HEK293T (cell line): ENCODE results near the gene SERPINE1.
"Not testable (repeated sequence)": the region's sequence is repeated elsewhere in the genome, so short reads cannot be mapped to it uniquely, and the experiment has no call there.

Source experiments
- CTCF ChIA-PET: fragments of 350-600 bp; formaldehyde crosslinking; extraction: SDS; loops from one replicate; lab custom pipeline; 2021; ENCODE audit warnings: antibody characterized with exemption, inconsistent platforms; lab: Yijun Ruan, JAX
- POLR2A ChIA-PET: fragments of 350-600 bp; formaldehyde crosslinking; extraction: SDS; loops from one replicate; lab custom pipeline; 2020; ENCODE audit warnings: antibody characterized with exemption, inconsistent platforms; lab: Yijun Ruan, JAX
- DNase-seq: peaks from one replicate; pipeline ENCODE4 v3.0.0; 2012; ENCODE audit warnings: mixed read lengths; ENCODE audit errors: extremely low spot score
- ARNT ChIP-seq: fragments of 450-650 bp; IDR thresholded peaks from 2 replicates; pipeline ENCODE4 v1.6.1; 2017; ENCODE audit warnings: mild to moderate bottlenecking
- BHLHE40 ChIP-seq: fragments of 450-650 bp; IDR thresholded peaks from 2 replicates; pipeline ENCODE4 v1.6.1; 2016; ENCODE audit warnings: mild to moderate bottlenecking, moderate library complexity, borderline replicate concordance
- CTBP1 ChIP-seq: fragments of 450-650 bp; IDR thresholded peaks from 2 replicates; pipeline ENCODE4 v1.6.1; 2016; ENCODE audit warnings: borderline replicate concordance
- ELF4 ChIP-seq: fragments of 450-650 bp; IDR thresholded peaks from 2 replicates; pipeline ENCODE4 v1.6.1; 2017; ENCODE audit warnings: antibody characterized with exemption
- FOXA1 ChIP-seq: fragments of 450-650 bp; IDR thresholded peaks from 2 replicates; pipeline ENCODE4 v1.6.1; 2016; ENCODE audit warnings: mild to moderate bottlenecking
- FOXK2 ChIP-seq: fragments of 450-650 bp; IDR thresholded peaks from 2 replicates; pipeline ENCODE4 v1.6.1; 2016; ENCODE audit warnings: mild to moderate bottlenecking
- FOXM1 ChIP-seq: fragments of 450-650 bp; IDR thresholded peaks from 2 replicates; pipeline ENCODE4 v1.6.1; 2017; ENCODE audit warnings: mild to moderate bottlenecking, borderline replicate concordance
- HDGF ChIP-seq: fragments of 450-650 bp; IDR thresholded peaks from 2 replicates; pipeline ENCODE4 v1.6.1; 2017; ENCODE audit warnings: antibody characterized with exemption, borderline replicate concordance
- L3MBTL2 ChIP-seq: fragments of 450-650 bp; conservative IDR thresholded peaks from 2 replicates; pipeline ENCODE4 v1.6.1; 2016; ENCODE audit warnings: mild to moderate bottlenecking
- LEF1 ChIP-seq: fragments of 450-650 bp; IDR thresholded peaks from 2 replicates; pipeline ENCODE4 v1.6.1; 2017; ENCODE audit warnings: mild to moderate bottlenecking, borderline replicate concordance
- NFRKB ChIP-seq: fragments of 450-650 bp; IDR thresholded peaks from 2 replicates; pipeline ENCODE4 v1.6.1; 2016; ENCODE audit warnings: mild to moderate bottlenecking, moderate library complexity
- SP1 ChIP-seq: fragments of 450-650 bp; IDR thresholded peaks from 2 replicates; pipeline ENCODE4 v1.6.1; 2017
- SUZ12 ChIP-seq: fragments of 450-650 bp; IDR thresholded peaks from 2 replicates; pipeline ENCODE4 v1.6.1; 2016; ENCODE audit warnings: mild to moderate bottlenecking
- TARDBP ChIP-seq: fragments of 450-650 bp; IDR thresholded peaks from 2 replicates; pipeline ENCODE4 v1.6.1; 2016
- ZNF384 ChIP-seq: fragments of 450-650 bp; IDR thresholded peaks from 2 replicates; pipeline ENCODE4 v1.6.1; 2016
- TF ChIP-seq, protein P1 (sequence below): fragments of 450-650 bp; IDR thresholded peaks from 2 replicates; pipeline ENCODE4 v1.6.1; 2016

The SERPINE1 gene

DNA sequence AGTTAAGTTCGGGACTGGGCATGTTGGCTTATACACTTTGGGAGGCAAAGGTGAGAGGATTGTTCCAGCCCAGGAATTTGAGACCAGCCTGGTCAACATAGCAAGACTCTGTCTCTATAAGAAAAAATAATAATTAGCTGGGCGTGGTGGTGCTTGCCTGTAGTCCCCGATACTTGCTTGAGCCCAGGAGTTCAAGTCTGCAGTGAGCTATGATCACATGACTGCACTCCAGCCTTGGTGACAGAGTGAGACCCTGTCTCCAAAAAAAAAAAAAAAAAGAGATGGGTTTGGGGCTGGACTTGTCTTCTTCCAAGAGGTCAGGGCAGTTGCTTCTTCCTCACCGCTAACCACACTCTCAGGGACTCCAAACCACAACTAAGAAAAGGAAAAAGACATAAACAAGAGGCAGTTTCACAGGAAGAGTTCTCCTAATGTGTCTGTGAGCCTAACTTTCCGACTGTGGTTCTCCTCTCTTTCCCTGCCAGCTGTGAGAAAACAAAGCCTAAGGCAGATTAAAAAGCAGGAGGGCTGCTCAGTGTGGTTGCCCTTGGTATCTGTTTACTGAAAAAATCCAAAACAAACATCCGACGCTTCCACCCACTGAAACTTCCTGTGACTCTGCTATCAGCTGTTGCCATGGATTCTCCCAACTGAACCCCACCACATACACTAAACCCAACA is 2.4 kb upstream of the SERPINE1 start:
- POLR2A ChIA-PET: interaction anchor here (0.9 kb wide), 1 partner anchor 24 kb away, joined by 3 read pairs; no protein-coding TSS in a partner anchor
- DNase-seq: no peak
- CTCF ChIA-PET: interaction anchor here (1.4 kb wide), 1 partner anchor 20 kb away, joined by 4 read pairs; no protein-coding TSS in a partner anchor
- TF ChIP-seq, protein P1, sequence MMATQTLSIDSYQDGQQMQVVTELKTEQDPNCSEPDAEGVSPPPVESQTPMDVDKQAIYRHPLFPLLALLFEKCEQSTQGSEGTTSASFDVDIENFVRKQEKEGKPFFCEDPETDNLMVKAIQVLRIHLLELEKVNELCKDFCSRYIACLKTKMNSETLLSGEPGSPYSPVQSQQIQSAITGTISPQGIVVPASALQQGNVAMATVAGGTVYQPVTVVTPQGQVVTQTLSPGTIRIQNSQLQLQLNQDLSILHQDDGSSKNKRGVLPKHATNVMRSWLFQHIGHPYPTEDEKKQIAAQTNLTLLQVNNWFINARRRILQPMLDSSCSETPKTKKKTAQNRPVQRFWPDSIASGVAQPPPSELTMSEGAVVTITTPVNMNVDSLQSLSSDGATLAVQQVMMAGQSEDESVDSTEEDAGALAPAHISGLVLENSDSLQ: no peak
- TF ChIP-seq ZNF384 (no peak), TARDBP (no peak), NFRKB (no peak), ELF4 (no peak), HDGF (no peak), FOXM1 (no peak), L3MBTL2 (no peak), SUZ12 (no peak), FOXA1 (no peak), BHLHE40 (no peak), LEF1 (no peak)

DNA sequence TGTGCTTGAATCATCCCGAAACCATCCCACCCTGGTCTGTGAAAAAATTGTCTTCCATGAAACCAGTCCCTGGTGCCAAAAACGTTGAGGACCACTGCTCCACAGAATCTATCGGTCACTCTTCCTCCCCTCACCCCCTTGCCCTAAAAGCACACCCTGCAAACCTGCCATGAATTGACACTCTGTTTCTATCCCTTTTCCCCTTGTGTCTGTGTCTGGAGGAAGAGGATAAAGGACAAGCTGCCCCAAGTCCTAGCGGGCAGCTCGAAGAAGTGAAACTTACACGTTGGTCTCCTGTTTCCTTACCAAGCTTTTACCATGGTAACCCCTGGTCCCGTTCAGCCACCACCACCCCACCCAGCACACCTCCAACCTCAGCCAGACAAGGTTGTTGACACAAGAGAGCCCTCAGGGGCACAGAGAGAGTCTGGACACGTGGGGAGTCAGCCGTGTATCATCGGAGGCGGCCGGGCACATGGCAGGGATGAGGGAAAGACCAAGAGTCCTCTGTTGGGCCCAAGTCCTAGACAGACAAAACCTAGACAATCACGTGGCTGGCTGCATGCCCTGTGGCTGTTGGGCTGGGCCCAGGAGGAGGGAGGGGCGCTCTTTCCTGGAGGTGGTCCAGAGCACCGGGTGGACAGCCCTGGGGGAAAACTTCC is 784 bp upstream of the SERPINE1 start:
- ChIA-PET POLR2A (no interaction called here), CTCF (interaction anchor here (0.9 to 1.5 kb wide), 4 partner anchors 13 to 39 kb away, joined by 3 to 5 read pairs (median 3); partner anchors contain the start of gene VGF)
- DNase-seq: no peak
- TF ChIP-seq ARNT (no peak), NFRKB (no peak), FOXK2 (no peak), BHLHE40 (no peak), FOXA1 (no peak), L3MBTL2 (no peak), FOXM1 (no peak), ELF4 (no peak), SUZ12 (no peak), ZNF384 (no peak), LEF1 (no peak), CTBP1 (no peak), HDGF (no peak), SP1 (no peak), TARDBP (no peak)
- TF ChIP-seq, protein P1: no peak

DNA sequence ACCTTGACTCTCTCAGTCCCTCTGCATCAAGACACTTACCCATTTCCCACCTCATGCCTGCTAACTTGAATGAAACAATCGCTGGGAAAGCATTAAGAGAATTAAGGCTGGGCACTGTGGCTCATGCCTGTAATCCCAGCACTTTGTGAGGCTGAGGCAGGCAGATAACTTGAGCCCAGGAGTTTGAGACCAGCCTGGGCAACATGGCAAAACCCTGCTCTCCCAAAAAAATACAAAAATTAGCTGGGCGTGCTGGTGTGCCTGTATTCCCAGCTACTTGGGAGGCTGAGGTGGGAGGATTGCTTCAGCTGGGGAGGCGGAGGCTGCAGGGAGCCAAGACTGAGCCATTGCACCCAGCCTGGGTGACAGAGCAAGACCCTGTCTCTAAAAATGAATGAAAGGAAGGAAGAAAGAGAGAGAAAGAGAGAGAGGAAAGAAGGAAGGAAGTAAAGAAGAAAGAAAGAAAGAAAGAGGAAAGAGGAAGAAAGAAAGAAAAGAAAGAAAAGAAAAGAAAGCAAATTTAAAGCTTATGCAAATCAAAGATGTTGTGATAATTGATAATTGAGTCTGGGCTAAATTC is 646 bp downstream of the SERPINE1 start:
- ChIA-PET POLR2A (no interaction called here), CTCF (interaction anchor here (1.2 kb wide), 1 partner anchor 11 kb away, joined by 3 read pairs; no protein-coding TSS in a partner anchor)
- no peak for DNase-seq
- TF ChIP-seq FOXA1 (no peak), SUZ12 (no peak), ZNF384 (no peak), NFRKB (no peak), SP1 (no peak), HDGF (no peak), ARNT (no peak), LEF1 (no peak), ELF4 (no peak), FOXK2 (no peak), TARDBP (no peak)
- TF ChIP-seq, protein P1: no peak

DNA sequence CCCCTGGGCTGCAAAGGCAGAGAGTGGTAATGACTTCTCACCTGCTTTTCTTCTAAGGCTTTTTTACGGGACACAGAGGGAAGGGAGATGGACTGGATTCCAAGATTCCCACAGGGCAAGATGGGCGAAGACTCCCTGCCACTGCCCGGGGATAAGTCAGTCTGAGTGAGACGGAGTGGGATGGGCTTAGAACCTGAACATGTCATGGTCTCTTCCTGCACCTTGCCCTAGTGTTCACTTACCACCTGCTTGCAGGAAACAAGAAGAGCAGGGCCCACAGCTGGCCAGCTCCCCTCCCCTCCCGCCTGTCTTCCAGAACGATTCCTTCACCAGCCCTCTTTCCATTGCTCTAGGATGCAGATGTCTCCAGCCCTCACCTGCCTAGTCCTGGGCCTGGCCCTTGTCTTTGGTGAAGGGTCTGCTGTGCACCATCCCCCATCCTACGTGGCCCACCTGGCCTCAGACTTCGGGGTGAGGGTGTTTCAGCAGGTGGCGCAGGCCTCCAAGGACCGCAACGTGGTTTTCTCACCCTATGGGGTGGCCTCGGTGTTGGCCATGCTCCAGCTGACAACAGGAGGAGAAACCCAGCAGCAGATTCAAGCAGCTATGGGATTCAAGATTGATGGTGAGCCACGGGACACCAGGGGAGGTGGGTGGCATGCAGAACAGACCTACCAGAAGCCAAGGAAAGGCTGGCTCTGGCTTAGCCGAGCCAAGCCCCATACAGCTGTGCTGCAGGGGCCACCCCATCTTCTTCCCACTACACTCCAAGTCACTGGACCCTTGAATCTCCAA is 1.3 kb downstream of the SERPINE1 start:
- ChIA-PET CTCF (interaction anchor here (1.2 kb wide), 1 partner anchor 11 kb away, joined by 3 read pairs; no protein-coding TSS in a partner anchor), POLR2A (no interaction called here)
- TF ChIP-seq ZNF384: no peak
- TF ChIP-seq HDGF: no peak
- TF ChIP-seq NFRKB: no peak
- DNase-seq: peak; percentile 5

DNA sequence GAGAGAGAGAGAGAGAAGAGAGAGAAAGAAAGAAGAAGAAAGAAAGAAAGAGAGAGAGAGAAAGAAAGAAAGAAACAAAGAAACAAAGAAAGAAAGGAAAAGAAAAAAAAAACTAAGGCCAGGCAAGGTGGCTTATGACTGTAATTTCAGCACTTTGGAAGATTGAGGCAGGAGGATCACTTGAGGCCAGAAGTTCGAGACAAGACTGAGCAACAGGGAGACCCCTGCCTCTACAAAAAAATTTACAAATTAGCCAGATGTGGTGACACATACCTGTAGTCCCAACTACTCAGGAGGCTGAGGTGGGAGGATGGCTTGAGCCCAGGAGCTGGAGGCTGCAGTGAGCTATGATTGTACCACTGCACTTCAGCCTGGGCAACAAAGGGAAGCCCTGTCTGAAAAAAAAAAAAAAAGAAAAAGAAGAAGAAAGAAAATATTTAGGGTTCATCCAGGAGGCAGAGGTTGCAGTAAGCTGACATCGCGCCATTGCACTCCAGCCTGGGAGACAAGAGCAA is 2.8 kb downstream of the SERPINE1 start:
- TF ChIP-seq CTBP1 (no peak), ZNF384 (no peak), BHLHE40 (no peak), L3MBTL2 (no peak), ELF4 (no peak), FOXK2 (no peak), LEF1 (no peak), FOXM1 (no peak), HDGF (no peak), NFRKB (no peak), SUZ12 (no peak), FOXA1 (no peak), SP1 (no peak), TARDBP (no peak), ARNT (no peak)
- TF ChIP-seq, protein P1: no peak
- ChIA-PET POLR2A (no interaction called here), CTCF (no interaction called here)
- no peak for DNase-seq

DNA sequence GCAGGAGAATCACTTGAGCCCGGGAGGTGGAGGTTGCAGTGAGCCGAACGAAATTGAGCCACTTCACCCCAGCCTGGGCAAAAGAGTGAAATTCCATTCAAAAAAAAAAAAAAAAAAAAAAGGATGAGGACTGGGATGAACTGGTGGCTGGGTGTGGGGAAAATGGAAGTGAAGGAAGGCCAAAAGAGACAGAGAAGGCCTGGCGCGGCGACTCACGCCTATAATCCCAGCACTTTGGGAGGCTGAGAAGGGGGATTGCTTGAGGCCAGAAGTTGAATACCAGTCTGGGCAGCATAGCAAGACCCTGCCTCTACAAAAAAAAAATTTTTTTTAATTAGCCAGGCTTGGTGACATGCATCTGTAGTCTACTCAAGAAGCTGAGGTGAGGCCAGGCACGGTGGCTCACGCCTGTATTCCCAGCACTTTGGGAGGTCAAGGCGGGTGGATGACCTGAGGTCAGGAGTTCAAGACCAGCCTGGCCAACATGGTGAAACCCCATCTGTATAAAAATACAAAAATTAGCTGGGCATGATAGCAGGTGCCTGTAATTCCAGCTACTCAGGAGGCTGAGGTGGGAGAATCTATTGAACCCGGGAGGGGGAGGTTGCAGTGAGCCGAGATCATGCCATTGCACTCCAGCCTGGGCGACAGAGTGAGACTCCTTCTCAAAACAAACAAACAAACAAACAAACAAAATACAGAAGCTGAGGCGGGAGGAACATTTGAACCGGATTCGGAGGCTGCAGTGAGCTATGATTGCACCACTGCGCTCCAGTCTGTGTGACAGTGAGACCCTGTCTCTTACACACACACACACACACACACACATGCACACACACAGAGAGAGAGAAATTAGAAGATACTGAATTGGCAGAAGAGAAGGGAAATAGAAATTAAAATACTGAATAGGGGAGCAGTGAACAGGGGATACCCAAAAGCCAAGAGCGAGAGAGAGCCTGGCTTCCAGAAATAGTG is 6.0 kb downstream of the SERPINE1 start:
- CTCF ChIA-PET: interaction anchor here (0.5 to 1.2 kb wide), 3 partner anchors 11 to 60 kb away, joined by 3 to 6 read pairs (median 3); no protein-coding TSS in a partner anchor
- POLR2A ChIA-PET: not testable (repeated sequence)

More for the DNA sequence above, 6.0 kb downstream of the SERPINE1 start:
- not testable (repeated sequence) for DNase-seq
